Activated T-helper 9 cell treated with anti-CD3 and anti-CD28 coated beads, Interleukin-2, amount 50 U/mL, for 16 hours (primary cell): ENCODE measurements around the gene SLC6A1.

Experiments used
- DNase-seq: peaks from one replicate; pipeline ENCODE4 v3.0.0-alpha.2; 2020; ENCODE audit warnings: low read depth

SLC6A1 gene

DNA sequence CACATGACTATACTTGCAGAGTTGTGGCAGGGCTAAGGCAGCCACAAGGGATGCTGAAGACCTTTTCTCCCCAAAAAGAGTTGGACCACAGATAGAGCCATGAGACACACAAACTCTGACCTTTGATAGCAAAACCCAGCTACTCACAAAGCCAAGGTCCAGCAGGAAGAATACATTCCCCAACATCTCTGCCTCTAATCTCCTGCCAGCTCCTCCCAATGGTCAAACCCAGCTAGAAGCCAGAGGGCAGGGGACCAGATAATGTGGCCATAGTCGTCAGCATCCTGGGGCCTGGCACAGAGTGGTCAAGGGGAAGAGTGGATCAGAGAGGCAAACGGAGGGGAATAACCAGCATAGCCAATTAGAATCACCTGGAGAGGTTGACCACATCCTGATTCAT, 28.2 kb downstream of the SLC6A1 start:
- no peak for DNase-seq

DNA sequence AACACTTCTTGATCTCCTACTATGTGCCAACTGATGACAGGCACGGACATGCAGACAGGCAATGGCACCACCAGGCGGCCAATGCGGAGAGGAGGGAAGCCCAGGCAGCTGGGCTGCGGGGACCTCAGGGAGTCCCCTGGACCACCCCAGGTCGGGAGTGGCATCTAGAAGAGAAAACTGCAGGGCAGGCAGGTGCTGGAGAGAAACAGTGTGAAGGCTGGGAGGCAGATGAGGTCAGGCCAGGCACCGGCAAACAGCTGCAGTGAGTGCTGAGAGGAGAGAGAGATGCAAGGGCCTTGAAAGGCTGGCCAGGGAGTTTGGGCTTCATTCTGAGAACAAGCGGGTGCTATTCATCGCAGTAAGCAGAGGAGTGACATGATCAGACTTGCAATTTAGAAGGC, 29.1 kb downstream of the SLC6A1 start:
- DNase-seq: no peak

DNA sequence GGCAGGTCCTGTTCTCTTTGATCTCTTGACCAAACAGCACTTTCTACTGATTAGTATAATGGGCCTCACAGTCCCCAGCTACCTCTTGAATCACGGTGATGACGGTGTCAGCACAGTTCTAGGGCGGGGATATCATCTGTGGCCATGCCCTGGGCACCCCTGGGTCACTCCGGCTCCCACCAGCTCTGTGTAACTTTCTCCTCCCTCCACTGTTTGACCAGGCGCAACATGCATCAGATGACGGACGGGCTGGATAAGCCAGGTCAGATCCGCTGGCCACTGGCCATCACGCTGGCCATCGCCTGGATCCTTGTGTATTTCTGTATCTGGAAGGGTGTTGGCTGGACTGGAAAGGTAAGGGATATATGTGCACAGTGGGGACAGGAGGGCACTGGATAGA, 29.6 kb downstream of the SLC6A1 start:
- DNase-seq: no peak

DNA sequence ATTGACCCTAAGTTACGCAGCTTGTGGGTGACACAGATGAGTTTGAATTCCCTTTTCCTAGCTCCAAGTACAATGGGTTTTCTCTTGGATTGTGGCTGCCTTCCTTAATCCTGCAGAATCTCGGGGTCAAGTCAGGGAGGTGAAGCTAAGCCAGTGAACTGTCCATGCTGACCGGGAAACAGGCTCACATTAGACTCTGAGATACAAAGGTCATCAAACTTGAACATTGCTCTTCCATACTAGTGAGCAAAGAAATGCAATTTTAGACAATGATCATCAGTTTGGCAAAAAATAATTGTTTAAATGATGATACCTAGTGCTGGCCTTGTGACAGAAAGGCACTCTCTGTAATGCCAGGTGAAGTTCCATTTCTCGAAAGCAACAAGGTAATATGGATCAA, 31.6 kb downstream of the SLC6A1 start:
- no peak for DNase-seq

DNA sequence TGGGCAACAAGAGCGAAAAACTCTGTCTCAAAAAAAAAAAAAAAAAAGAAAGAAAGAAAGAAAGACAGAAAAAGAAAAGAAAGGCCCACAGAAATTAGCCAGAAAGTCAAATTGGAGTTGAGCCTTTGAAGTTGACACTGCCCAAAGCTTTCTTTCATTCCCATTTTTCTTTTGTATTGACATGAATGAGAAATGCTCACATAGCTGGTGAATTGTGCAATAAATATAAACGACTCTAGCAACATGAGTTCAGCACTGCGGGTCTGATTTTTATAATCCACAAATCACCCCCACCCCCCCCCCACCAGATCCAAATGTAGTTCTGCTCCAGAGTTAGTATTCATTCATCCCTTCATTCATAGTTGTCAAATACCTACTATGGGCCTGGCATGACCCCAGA, 37.4 kb downstream of the SLC6A1 start:
- DNase-seq: no peak

DNA sequence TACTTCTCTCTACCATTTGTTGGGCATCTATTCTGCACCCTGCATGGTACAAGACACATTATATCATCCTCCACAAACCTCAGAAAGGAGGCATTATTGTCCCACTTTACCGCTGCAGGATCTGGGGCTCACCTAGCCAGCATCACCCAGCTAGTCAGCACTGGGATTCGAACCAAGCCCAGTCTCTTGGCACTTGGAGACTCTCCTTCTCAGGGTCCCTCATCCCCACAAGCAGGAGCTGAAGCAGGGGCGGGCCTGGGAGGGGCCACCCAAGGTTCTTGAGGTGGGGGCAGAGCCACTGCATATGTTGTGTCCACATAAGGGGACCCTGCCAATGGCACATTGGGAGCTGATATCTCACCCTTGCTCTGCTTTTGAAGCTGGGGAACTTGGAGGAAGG, 41.3 kb downstream of the SLC6A1 start:
- no peak for DNase-seq

DNA sequence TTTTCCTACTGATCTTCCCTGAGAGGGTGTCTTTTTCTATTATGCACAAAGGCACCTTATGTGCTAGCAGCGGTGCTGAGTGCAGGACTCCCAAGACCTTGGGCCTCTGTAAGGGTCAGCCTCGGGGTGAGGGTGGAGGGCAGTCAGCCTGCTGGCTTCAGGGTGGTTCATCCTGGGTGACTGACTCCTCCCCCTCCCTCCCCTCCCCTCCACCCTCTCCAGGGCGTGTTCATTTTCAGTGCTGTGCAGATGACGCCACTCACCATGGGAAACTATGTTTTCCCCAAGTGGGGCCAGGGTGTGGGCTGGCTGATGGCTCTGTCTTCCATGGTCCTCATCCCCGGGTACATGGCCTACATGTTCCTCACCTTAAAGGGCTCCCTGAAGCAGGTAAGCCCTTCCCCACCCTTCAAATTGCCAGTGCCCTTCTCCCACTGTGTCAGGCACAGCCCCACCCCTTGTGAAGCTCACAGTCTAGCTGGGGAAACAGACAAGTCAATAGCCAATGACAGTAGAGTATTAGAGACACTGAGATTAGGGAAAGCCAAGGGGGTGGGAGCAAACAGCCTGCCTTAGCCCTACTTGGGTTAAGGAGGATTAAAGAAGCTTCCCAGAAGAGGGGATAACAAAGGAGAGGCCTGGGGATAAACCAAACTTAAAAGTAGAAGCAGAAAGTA, 41.9 kb downstream of the SLC6A1 start:
- no peak for DNase-seq

DNA sequence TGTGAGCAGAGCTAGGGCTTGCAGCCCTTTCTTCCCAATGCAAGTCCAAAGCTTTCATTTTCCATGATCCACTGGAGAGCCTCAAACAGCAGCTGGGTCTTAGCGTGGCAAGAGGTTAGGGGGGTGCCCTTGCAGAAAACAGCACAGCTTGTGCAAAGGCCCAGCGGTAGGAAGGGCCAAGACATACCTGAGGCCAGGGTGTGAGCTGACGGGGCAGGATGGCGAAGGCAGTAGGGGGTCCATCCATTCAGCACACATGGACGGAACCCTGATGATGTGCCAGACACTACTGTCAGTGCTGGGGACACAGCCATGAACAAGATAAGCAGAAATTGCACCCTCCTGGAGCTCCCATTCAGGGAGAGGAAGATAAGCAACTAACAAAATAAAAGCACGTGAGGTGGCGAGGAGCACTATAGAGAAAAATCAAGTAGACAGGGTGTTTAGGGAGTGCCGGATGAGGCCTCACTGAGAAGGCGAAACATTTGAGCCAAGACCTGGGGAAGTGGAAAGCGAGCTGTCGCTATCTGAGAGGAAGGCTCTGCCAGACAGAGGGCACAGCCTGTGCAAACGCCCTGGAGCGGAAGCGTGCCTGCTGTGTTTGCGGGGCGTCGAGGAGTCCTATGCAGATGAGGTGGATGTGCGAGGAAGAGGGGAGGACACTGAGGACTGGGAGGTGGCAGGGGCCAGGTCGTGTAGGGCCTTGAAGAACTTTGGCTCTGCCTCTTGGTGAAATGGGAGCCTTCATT, 43.4 kb downstream of the SLC6A1 start:
- DNase-seq: no peak

DNA sequence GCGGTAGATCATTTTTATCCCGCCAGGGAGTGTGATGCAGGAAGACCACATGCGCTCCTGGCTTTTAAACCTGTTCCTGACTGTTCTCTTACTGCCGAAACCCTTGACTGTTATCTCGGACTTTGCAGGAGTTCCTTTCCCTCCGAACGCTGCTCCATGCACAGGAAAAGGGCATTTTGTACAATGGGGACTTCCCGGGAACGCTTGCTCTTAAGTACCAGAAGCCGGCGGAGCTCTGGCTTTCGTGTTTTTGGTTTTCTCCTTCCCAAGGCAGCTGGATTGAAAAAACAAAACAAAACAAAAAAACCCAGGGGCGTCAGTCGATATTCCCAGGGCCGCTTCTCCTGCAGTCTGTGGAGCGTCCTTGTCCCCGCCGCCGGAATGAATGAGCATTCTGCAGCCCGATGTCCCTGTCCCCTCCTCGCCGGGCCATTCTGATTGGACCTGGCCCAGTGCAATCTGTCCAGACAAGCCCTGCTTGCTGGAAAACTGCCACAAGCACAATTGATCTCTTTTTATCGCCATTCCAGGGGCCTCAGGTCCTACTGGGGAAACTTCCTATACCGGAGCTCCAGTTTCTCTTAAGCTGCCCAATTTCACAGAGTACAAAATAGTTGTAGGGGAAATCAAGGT, 44.8 kb downstream of the SLC6A1 start:
- no peak for DNase-seq

DNA sequence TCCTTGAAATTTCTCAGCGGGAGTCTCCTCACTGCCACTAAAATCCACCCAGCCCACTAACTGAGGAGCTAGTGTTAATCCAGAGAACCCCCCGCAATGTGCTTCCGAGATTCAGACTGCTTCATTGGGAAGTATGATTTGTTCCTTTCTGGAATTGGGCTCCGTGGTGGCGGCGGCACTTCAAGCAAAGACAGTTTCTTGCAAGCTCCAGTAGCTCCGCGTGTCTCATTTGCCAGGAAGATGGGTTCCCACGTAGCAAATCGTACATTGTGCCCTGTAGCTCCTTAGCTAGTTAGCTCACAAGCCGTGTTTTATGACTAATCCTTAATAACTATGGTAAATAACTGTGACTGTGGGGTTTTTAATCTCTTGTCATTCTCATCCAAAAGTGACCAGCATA, 45.4 kb downstream of the SLC6A1 start:
- no peak for DNase-seq

DNA sequence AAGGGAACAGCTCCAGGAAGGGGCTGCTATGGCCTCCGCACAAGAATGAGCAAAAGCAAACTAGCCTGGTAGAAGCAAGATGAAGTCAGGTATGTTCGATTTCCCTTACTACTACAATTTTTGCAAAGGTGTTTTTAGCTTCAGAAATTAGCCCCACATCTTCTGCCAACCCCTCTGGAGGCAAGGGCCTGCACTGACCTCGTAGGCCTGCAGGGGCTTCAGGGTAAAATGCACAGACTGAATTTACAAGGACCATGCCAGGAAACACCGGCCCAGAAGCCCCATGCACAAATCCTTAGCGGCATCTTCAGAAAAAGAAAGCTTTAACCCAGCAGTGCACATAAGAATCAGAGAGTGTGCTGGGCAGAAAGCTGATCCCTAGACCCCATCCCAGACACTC, 53.0 kb downstream of the SLC6A1 start:
- no peak for DNase-seq

DNA sequence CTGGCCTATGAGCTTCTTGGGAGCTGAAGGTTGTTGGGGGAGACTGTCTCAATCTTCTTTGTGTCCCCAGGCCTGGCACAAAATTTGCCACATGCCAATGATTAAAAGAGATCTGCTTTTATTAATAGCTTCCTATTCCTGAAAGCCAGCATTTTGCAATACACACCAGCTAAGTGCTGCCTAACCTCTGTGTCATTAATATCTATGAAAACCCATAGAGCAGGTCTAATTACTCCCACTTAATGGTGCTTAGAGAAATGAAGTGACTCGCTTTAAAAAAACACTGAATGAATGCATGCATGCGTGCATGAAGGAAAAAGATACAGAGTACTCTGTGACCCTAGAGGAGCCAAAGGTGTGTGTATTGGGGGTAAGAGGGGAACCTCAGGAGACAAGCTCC, 55.0 kb downstream of the SLC6A1 start:
- DNase-seq: no peak

DNA sequence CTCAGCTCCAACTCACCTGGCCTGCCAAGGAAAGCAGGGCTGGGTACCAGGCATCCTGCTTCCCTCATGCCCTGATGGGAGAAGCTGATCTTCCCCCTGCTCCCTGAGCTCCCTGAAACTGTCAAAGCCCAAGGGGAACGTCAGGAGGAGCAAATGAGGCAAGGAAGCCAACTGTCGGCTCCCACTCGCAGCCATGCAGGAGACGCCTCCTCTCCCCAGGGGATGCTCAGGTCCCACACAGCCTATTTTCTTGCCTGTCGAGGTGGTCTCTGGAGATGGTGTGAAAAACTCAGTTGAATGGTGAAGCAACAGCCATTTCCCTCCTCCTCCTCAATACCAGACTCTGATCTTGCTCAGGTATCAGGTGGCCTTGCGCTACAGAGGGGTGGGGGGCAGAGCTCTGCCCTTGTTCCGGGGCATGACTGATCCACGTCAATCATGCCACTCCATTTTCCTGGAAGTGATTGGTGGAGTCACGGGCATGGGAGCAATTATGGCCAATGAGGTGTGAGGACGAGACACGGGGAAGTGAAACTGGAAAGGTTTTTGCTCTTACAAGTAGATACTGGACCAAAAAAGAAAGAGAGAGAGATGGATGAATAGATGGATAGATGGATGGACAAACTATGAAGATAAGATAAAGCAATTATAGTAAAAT, 58.2 kb downstream of the SLC6A1 start:
- no peak for DNase-seq

DNA sequence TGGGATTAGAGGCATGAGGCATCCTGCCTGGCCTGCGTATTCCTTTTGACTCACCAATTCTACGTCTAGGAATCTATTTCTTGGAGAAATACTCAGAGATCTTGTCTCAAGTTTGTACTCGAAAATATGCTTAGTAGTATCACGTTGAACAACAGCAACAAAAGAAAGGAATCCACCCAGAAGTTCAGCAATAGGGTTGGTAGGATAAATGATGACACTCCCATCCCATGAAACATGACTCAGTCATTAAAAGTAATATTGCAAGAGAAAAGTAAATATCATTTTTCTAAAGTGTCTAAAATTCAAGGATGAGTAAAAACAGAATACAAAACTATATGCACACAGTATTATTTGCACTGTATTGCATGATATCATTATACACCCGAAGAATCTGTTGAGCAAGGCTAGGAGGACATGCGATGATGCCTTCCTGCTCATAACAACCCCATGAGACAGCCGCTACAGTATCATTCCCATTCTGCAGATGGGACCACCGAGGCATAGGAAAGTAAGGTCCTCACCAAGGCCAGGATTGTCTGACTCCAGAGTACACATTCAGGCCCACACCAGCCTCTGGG, 61.5 kb downstream of the SLC6A1 start:
- DNase-seq: no peak

DNA sequence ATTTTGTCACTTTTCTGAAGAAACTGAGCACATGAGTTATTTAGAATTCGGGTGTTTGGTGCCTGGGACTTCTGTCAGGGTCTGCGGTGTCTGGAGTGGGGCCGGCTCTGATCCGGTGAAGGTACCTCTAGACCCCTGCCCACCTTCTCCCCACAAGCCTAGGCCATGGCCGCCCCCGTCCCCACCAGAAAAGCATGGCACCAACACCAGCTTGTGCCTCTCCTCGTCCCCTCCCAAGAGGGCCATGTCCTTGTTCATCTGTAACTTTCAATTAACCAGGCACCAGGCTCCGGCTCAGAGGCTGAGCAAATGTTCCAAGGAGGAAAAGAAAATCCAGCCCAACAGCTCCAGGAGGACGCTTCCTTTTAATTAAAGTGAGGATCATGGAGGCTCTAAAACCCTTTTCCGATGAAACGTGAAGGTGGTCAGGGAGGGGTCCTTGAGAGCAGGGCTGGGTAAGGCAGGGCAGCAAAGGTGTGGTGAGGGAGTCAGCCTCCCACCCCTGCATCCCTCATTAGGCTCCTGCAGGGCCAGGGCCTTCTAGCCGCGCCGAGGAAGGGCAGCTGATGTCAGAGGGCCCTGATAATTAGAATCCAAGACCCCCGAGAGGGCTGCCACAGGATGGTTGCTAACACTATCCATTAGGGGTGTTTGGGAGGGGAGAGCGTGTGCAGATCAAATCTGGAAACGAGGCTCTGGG, 62.3 kb downstream of the SLC6A1 start:
- DNase-seq: no peak

DNA sequence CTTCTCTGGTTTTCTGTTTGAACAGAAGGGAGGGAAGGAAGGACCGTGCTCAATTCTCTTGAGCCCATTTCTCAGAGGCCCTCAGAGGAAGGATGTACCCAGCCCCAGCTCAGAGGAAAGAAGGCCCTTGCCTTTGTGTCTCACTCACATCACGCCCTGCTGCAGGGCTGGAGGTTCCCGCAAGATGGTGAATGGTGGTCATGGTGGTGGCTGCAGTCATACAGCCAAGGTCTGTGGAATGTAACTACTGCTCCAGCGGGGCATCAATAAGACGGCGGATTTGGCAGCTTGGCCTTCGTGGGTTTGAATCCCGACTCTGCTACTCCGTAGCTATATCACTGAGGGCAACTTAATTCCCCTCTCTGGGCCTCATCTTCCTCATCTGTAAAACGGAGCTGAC, 62.9 kb downstream of the SLC6A1 start:
- no peak for DNase-seq

DNA sequence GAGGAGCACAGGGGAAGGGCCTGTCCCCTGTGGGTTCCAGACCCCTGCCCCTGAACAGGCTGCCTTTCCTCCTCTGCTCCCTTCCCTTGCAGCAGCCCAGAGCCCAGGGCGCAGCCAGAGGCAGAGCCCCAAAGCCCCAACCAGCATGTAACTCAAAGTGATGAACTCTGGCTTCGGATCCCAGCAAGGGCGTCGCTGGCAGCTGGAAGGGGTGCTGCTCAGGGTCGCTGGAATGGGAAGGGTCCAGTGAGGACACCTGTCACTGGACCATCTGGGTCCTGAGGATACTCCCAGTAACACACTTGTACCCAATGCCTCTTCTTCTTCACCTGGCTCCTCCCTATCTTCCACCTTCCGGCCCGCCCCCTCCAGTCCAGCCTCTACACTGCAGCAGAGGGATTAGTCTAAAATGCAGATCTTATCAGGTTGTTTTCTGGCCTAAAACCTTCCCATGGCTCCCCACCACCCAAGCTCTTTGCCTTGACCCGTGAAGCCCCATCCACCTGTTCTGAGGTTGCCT, 64.0 kb downstream of the SLC6A1 start:
- no peak for DNase-seq

DNA sequence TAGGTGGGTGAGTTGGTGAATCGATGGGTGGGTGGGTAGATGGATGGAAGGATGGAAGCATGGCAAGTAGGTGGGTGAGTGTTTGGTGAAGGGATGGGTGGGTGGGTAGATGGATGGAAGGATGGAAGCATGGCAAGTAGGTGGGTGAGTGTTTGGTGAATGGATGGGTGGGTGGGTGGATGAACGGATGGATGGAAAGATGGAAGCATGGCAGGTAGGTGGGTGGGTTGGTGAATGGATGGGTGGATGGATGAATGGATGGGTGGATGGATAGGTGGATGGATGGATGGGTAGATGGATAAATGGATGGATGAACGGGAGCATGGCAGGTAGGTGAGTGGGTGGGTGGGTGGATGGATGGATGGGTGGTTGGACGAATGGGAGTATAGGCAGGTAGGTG, 65.1 kb downstream of the SLC6A1 start:
- no peak for DNase-seq

DNA sequence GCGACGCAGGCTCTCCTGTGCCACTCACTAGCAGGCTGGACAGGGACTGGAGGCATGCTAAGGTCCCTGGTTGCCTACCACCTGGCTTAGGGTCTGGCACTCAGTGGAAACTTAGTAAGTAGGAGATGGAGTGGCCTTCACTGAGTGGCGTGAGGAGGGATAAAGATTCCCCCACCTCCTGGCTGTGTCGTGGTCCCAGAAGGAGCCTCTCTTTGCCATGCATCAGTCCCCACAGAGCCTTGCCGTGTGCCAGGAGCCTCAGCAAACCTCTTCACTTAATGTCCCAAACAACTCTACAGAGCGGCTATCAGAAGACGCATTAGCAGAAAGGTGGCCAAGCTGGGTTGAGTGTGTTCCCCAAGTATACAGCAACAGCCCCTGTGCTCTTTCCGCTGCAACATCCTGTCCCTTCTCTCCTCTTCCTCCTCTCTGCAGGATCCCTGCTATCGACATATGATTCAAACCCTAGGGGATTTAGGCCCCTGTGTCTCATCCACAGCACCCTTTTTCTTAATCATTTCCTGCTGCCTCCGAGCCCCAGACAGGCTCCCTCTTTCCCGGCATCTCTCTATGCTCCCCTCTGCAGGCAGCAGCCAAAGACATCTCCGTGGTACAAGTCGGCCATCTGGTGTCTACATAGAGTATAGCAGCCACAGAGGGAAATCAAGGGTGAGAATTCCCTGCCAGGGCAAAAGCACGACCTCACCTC, 66.7 kb downstream of the SLC6A1 start:
- DNase-seq: no peak

DNA sequence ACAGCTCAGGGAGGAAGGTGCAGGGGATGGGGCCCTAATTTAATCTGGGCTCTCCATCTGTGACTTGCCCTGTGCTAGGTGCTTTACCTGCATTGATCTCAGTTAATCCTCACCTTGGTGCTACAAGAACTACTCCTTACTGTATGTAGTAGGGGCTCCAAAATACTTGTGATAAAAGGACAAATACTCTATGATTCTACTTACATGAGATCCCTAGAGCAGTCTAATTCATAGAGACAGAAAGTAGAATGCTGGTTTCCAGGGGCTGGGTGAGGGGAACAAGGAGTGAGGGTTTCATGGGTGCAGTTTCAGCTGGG, 67.2 kb downstream of the SLC6A1 start:
- no peak for DNase-seq
